ENCODE data around the gene TMPRSS6. TPM values are rescaled to one million over a fixed set of nuclear protein-coding genes. Genes with fewer than 3 reads are reported as not detected.

Gene TMPRSS6
- total and polyA plus RNA-seq, 2 donors: 0.57 to 1.8 TPM

DNA sequence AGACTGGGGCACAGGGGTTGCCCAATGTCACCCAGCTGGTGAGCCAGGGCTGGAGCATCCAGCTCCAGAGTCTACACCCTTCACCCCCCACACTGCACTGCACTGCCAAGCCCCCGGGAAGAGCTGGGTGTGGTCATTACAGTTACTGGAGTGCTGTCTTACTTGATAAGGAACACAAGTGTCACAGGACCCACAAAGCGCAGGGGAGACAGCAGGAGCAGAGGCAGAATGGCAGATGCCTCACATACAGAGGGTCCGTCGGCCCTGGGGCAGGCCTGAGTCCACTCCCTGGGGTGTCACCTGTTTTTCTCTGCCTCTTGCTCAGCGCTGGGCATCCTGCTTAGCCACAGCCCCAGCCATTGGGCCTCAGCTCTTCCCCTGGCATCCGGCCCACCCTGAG lies 32.5 kb upstream of the TMPRSS6 start:
- H3K4me1 ChIP-seq (ENCODE audit: control insufficient read depth in 2 of 2, insufficient read depth in 2 of 2, low read length in 2 of 2): peaks cover 0 to 6% of the 10 kb centered on the region in 2 donors
- no peak overlapping the region for H3K27ac ChIP-seq (ENCODE audit: low read depth in 1 of 2, low read length in 1 of 2)
- H3K27me3 ChIP-seq (ENCODE audit: control insufficient read depth in 2 of 2, insufficient read depth in 1 of 2, low read length in 1 of 2): no peaks in the 10 kb centered on the region
- 93% methylated on average over 6 of the region's 6 CpGs for WGBS
- H3K9me3 ChIP-seq (ENCODE audit: control insufficient read depth in 2 of 2, insufficient read depth in 1 of 2, low read length in 1 of 2): no peaks in the 10 kb centered on the region
- DNase-seq (ENCODE audit: low read depth in 6 of 9, low spot score in 9 of 9): no peak
- peaks cover 8 to 10% of the 10 kb centered on the region in 2 donors for H3K36me3 ChIP-seq (ENCODE audit: control insufficient read depth in 2 of 2, insufficient read depth in 2 of 2, low read length in 1 of 2)
- no peak overlapping the region for H3K4me3 ChIP-seq (ENCODE audit: low read length in 2 of 2)

DNA sequence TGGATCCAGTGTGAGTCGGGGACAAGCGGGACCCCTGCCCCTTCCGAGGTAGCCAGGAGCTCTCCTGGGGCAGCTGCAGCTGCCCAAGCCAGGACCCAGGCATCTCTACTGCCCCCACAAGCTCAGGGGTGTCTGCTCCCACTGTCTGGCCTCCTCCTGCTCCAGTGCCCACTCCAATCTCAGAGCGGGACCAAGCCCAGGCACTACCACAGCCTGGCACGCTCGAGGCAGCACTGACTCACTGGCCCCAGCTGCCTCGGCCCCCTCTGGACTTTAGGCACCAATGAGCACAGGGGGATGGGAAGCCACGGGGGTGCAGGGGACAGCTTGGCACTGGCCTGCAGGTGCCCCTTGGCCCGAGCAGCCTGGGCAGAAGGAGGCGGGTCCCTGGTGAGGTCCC lies 32.0 kb upstream of the TMPRSS6 start:
- Histone ChIP-seq H3K4me1 (ENCODE audit: control insufficient read depth in 2 of 2, insufficient read depth in 2 of 2, low read length in 2 of 2) (peaks cover 0 to 6% of the 10 kb centered on the region in 2 donors), H3K27ac (ENCODE audit: low read depth in 1 of 2, low read length in 1 of 2) (no peak overlapping the region), H3K4me3 (ENCODE audit: low read length in 2 of 2) (no peak overlapping the region), H3K36me3 (ENCODE audit: control insufficient read depth in 2 of 2, insufficient read depth in 2 of 2, low read length in 1 of 2) (peaks cover 10 to 11% of the 10 kb centered on the region in 2 donors), H3K9me3 (ENCODE audit: control insufficient read depth in 2 of 2, insufficient read depth in 1 of 2, low read length in 1 of 2) (no peaks in the 10 kb centered on the region), H3K27me3 (ENCODE audit: control insufficient read depth in 2 of 2, insufficient read depth in 1 of 2, low read length in 1 of 2) (no peaks in the 10 kb centered on the region)
- WGBS: 97% methylated on average over 10 of the region's 10 CpGs
- no peak for DNase-seq (ENCODE audit: low read depth in 6 of 9, low spot score in 9 of 9)

DNA sequence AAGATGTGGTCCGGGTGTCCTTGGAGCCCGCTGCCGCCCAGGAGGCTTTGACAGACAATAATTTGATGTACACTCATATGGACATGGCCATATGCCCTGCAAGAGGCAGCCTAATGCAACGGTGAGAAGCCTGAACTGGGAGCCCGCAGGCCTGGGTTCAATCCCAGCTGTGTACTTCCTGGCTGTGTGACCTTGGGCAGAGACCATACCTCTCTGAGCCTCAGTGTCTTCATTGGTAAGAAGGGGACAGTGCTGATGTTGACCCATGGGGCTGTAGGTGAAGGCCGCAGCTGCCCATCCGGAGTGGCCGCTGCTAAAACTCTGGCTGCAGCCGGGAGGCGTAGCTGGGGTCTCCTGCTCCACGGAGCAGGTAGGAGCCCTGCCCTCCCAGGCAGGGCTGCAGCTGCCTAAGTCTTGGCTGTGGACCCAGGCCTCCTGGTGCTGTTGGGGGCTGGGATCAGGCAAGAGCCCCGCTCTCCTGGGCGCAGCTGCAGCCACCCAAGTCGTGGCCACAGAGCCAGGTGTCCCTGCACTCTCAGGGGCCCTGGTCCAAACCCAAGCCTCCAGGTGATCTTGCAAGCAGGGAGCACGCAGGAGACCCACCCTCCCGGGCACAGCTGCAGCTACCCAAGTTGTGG lies 31.3 kb upstream of the TMPRSS6 start:
- peaks cover 0 to 2% of the 10 kb centered on the region in 2 donors for H3K4me1 ChIP-seq (ENCODE audit: control insufficient read depth in 2 of 2, insufficient read depth in 2 of 2, low read length in 2 of 2)
- no peak overlapping the region for H3K4me3 ChIP-seq (ENCODE audit: low read length in 2 of 2)

DNA sequence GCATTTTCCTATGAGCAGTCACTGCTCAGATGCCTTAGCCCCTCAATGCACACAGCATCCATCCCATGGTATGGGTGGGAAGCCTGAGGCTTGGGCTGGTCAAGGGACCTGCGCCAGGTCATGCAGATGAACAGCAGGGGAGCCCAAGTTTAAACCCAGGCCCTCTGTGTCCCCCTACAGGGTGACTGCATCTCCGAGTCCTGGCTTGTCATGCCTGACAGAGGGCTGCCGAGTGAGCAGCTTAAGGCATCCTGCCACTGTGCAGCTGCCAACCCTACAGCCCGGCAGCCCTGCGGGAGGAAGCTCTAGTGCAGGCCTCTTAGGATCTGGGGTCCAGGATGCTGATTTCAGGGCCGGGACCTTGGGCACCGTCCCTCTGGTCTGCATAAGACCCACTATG lies 30.2 kb upstream of the TMPRSS6 start:
- WGBS: 94% methylated on average over 7 of the region's 7 CpGs

More for the DNA sequence above, 31.3 kb upstream of the TMPRSS6 start:
- no peaks in the 10 kb centered on the region for H3K9me3 ChIP-seq (ENCODE audit: control insufficient read depth in 2 of 2, insufficient read depth in 1 of 2, low read length in 1 of 2)
- H3K27ac ChIP-seq (ENCODE audit: low read depth in 1 of 2, low read length in 1 of 2): no peak overlapping the region
- H3K27me3 ChIP-seq (ENCODE audit: control insufficient read depth in 2 of 2, insufficient read depth in 1 of 2, low read length in 1 of 2): no peaks in the 10 kb centered on the region
- WGBS: 71% methylated on average over 16 of the region's 16 CpGs
- no peak for DNase-seq (ENCODE audit: low read depth in 6 of 9, low spot score in 9 of 9)
- peaks cover 10 to 11% of the 10 kb centered on the region in 2 donors for H3K36me3 ChIP-seq (ENCODE audit: control insufficient read depth in 2 of 2, insufficient read depth in 2 of 2, low read length in 1 of 2)

DNA sequence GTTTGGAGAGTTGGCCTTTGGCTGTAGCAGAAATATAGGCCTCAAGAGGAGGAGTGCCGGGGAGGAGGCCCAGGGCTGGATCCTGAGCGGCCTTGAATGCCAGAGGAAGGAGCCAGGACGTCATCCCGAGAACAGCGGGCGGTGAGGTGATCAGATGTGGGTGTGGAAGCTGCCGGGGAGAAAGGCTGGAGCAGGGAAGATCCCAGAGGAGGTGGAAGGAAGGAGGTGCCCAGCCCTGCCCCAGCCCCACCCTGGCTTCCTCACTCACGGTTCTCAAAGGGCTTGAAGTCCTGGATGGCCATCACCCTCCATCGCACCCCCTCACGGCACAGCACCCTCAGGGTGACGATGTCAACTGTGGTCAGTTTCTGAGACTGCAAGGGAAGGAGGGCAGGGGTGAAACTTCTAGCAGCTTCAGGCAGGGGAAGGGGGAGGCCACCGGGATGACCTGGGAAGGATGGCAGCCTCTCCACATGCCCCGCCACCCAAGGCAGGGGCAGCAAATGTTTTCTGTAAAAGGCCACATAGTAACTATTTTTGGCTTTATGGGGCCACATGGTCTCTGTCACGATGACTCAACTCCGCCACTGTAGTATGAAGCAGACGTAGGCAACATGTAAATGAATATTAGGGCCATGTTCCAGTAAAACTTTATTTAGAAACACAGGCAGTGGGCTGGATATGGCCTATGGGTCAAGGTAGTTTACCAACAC lies 29.5 kb upstream of the TMPRSS6 start:
- Histone ChIP-seq H3K27me3 (ENCODE audit: control insufficient read depth in 2 of 2, insufficient read depth in 1 of 2, low read length in 1 of 2) (no peaks in the 10 kb centered on the region), H3K4me3 (ENCODE audit: low read length in 2 of 2) (no peak overlapping the region), H3K27ac (ENCODE audit: low read depth in 1 of 2, low read length in 1 of 2) (no peak overlapping the region), H3K36me3 (ENCODE audit: control insufficient read depth in 2 of 2, insufficient read depth in 2 of 2, low read length in 1 of 2) (peaks cover 11 to 13% of the 10 kb centered on the region in 2 donors), H3K9me3 (ENCODE audit: control insufficient read depth in 2 of 2, insufficient read depth in 1 of 2, low read length in 1 of 2) (no peaks in the 10 kb centered on the region), H3K4me1 (ENCODE audit: control insufficient read depth in 2 of 2, insufficient read depth in 2 of 2, low read length in 2 of 2) (peaks cover 0 to 2% of the 10 kb centered on the region in 2 donors)
- 71% methylated on average over 16 of the region's 16 CpGs for WGBS
- DNase-seq (ENCODE audit: low read depth in 6 of 9, low spot score in 9 of 9): no peak

More for the DNA sequence above, 30.2 kb upstream of the TMPRSS6 start:
- H3K36me3 ChIP-seq (ENCODE audit: control insufficient read depth in 2 of 2, insufficient read depth in 2 of 2, low read length in 1 of 2): peaks cover 11 to 13% of the 10 kb centered on the region in 2 donors
- no peak overlapping the region for H3K27ac ChIP-seq (ENCODE audit: low read depth in 1 of 2, low read length in 1 of 2)
- no peak for DNase-seq (ENCODE audit: low read depth in 6 of 9, low spot score in 9 of 9)
- no peaks in the 10 kb centered on the region for H3K9me3 ChIP-seq (ENCODE audit: control insufficient read depth in 2 of 2, insufficient read depth in 1 of 2, low read length in 1 of 2)
- no peaks in the 10 kb centered on the region for H3K27me3 ChIP-seq (ENCODE audit: control insufficient read depth in 2 of 2, insufficient read depth in 1 of 2, low read length in 1 of 2)
- no peak overlapping the region for H3K4me3 ChIP-seq (ENCODE audit: low read length in 2 of 2)
- peaks cover 0 to 2% of the 10 kb centered on the region in 2 donors for H3K4me1 ChIP-seq (ENCODE audit: control insufficient read depth in 2 of 2, insufficient read depth in 2 of 2, low read length in 2 of 2)

DNA sequence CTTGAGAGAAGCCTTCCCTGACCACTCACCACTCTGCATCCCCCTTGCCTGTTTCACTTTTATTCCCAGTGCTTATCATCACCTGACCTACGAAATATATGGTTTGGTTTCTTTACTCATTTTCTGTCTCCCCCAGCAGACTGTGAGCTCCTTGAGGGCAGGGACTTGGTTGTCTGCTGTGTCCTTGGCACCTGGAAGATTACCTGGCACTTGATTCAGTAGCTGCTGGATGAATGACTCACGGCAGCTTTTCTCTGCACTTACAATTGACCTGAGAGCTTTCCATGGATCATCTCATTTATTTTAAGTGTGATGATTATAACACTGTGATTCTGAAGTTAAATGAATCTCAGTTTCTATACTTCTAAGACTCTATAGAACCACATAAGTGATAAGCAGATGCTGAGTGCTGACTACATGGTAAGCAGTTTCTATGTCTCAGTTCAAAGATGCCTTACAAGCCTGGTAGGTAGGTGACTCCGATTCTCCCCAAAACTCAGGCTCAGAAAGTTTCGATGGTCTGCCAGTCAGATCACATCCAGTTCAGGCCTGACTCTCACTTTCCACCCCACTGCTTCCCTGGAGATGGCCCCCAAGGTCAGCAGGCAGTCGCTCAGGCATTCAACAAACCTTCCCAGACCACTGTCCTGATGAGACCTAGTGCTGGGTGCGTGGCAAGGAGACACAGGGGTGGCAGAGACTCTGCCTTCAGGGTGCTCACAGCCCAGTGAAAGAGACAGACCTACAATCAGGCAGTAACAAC lies 28.6 kb upstream of the TMPRSS6 start:
- 88% methylated on average over 6 of the region's 6 CpGs for WGBS
- peaks cover 8 to 13% of the 10 kb centered on the region in 2 donors for H3K36me3 ChIP-seq (ENCODE audit: control insufficient read depth in 2 of 2, insufficient read depth in 2 of 2, low read length in 1 of 2)
- H3K27ac ChIP-seq (ENCODE audit: low read depth in 1 of 2, low read length in 1 of 2): no peak overlapping the region
- no peak overlapping the region for H3K4me3 ChIP-seq (ENCODE audit: low read length in 2 of 2)
- no peaks in the 10 kb centered on the region for H3K27me3 ChIP-seq (ENCODE audit: control insufficient read depth in 2 of 2, insufficient read depth in 1 of 2, low read length in 1 of 2)
- H3K9me3 ChIP-seq (ENCODE audit: control insufficient read depth in 2 of 2, insufficient read depth in 1 of 2, low read length in 1 of 2): no peaks in the 10 kb centered on the region
- no peak for DNase-seq (ENCODE audit: low read depth in 6 of 9, low spot score in 9 of 9)
- H3K4me1 ChIP-seq (ENCODE audit: control insufficient read depth in 2 of 2, insufficient read depth in 2 of 2, low read length in 2 of 2): no peaks in the 10 kb centered on the region

DNA sequence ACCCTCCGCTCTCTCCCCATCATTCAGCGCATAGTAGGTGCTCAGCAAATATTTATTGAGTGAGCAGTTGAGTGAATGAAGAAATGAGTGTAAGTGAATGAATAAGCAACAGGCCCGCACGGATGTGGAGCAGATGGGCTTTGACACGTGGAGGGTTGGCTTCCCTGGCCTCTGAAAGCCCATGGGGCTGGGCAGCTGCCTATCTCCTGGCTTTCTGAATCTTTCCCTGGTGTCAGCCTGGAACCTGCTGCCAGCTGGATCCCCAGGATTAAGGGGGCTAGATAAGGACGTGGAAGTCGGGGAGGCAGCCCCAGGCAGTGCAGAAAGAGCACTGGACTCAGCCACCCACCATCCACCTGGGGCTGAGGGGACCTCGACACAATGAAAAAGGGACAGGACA lies 27.6 kb upstream of the TMPRSS6 start:
- Histone ChIP-seq H3K36me3 (ENCODE audit: control insufficient read depth in 2 of 2, insufficient read depth in 2 of 2, low read length in 1 of 2) (peaks cover 3 to 13% of the 10 kb centered on the region in 2 donors), H3K4me3 (ENCODE audit: low read length in 2 of 2) (no peak overlapping the region), H3K27me3 (ENCODE audit: control insufficient read depth in 2 of 2, insufficient read depth in 1 of 2, low read length in 1 of 2) (no peaks in the 10 kb centered on the region), H3K9me3 (ENCODE audit: control insufficient read depth in 2 of 2, insufficient read depth in 1 of 2, low read length in 1 of 2) (no peaks in the 10 kb centered on the region), H3K4me1 (ENCODE audit: control insufficient read depth in 2 of 2, insufficient read depth in 2 of 2, low read length in 2 of 2) (no peaks in the 10 kb centered on the region), H3K27ac (ENCODE audit: low read depth in 1 of 2, low read length in 1 of 2) (no peak overlapping the region)
- 96% methylated on average over 8 of the region's 8 CpGs for WGBS
- no peak for DNase-seq (ENCODE audit: low read depth in 6 of 9, low spot score in 9 of 9)

DNA sequence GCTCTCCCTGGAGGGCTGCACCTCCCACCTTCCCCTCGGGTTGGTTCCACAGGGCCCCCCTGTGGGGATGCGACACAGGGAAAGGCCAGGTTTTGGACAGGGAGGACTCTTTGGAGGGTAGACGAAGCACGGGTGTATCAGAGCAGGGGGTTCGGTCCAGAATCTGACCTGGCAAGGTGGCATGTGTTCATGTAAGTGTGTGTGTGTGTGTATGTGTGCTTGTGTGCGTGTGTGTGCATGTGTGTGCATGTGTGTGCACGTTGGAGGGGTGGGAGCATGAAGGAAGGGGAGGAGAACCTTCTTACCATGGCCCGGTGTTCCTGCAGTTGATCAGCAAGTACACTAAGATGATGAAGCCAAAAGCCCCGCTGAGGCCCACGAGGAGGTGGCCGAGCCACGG lies 25.5 kb upstream of the TMPRSS6 start:
- WGBS: 95% methylated on average over 12 of the region's 12 CpGs
- DNase-seq (ENCODE audit: low read depth in 6 of 9, low spot score in 9 of 9): no peak
- Histone ChIP-seq H3K9me3 (ENCODE audit: control insufficient read depth in 2 of 2, insufficient read depth in 1 of 2, low read length in 1 of 2) (no peaks in the 10 kb centered on the region), H3K4me3 (ENCODE audit: low read length in 2 of 2) (no peak overlapping the region), H3K27me3 (ENCODE audit: control insufficient read depth in 2 of 2, insufficient read depth in 1 of 2, low read length in 1 of 2) (no peaks in the 10 kb centered on the region), H3K27ac (ENCODE audit: low read depth in 1 of 2, low read length in 1 of 2) (no peak overlapping the region), H3K36me3 (ENCODE audit: control insufficient read depth in 2 of 2, insufficient read depth in 2 of 2, low read length in 1 of 2) (peaks cover 3 to 9% of the 10 kb centered on the region in 2 donors), H3K4me1 (ENCODE audit: control insufficient read depth in 2 of 2, insufficient read depth in 2 of 2, low read length in 2 of 2) (no peaks in the 10 kb centered on the region)
